NT2/D1 (cell line): ENCODE data around the gene SRPK2.

ENCODE experiments used
- SUZ12 ChIP-seq: IDR thresholded peaks from 2 replicates; pipeline ENCODE4 v1.6.1; 2011; ENCODE audit not compliant: insufficient read length, insufficient read depth; ENCODE audit errors: extremely low read depth
- YY1 ChIP-seq: IDR thresholded peaks from 2 replicates; pipeline ENCODE4 v1.6.1; 2011; ENCODE audit not compliant: insufficient read length, insufficient read depth
- ZNF274 ChIP-seq: IDR thresholded peaks from 2 replicates; pipeline ENCODE4 v1.6.1; 2011; ENCODE audit warnings: mild to moderate bottlenecking, low read depth, low read length

DNA sequence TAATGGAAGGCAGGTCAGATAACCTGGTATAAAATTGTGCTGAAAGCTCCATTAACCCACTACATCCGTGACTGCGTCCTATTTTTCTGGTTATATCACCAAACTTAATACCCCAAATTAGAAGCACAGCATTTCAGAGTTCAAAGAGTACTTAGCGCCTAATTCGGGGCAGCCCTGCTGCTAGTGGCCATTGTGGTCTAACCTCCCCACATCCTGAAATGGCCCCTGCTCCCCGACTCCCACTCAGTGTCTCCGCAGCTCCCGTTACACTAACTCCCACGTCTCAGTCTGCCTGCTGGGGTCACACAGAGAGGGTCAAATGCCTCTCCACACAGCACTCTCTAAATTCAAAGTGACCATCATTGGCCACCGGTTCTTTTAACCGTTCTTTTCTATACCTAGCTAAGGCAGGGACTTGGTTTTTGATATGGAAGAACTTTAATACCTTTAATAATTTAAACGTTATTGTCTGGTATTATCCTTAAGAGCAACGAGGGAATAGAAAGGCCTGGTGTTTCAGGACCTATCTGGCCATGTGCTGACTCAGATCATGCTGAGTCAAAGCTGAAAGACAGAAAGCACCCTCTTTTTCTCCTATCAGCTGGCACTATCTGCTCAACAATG lies 257.6 kb downstream of the SRPK2 start:
- TF ChIP-seq YY1 (no peak), ZNF274 (no peak), SUZ12 (no peak)
